HL-60 (cell line): ENCODE results near the gene KRTAP10-9.

Source experiments
- GABPA ChIP-seq: IDR thresholded peaks from 2 replicates; pipeline ENCODE4 v1.6.1; 2012; ENCODE audit warnings: low read depth
- POLR2AphosphoS5 ChIP-seq: IDR thresholded peaks from 2 replicates; pipeline ENCODE4 v1.6.1; 2012; ENCODE audit warnings: low read depth
- REST ChIP-seq: IDR thresholded peaks from 2 replicates; pipeline ENCODE4 v1.6.1; 2012; ENCODE audit warnings: low read depth; ENCODE audit not compliant: insufficient replicate concordance
- SPI1 ChIP-seq: IDR thresholded peaks from 2 replicates; pipeline ENCODE4 v1.6.1; 2012; ENCODE audit warnings: low read depth, mild to moderate bottlenecking, borderline replicate concordance
- TF ChIP-seq, protein P1 (sequence below): IDR thresholded peaks from one replicate; pipeline ENCODE4 v1.5.1; 2011; ENCODE audit warnings: low read length, control low read depth, inconsistent platforms; ENCODE audit not compliant: insufficient read depth

DNA sequence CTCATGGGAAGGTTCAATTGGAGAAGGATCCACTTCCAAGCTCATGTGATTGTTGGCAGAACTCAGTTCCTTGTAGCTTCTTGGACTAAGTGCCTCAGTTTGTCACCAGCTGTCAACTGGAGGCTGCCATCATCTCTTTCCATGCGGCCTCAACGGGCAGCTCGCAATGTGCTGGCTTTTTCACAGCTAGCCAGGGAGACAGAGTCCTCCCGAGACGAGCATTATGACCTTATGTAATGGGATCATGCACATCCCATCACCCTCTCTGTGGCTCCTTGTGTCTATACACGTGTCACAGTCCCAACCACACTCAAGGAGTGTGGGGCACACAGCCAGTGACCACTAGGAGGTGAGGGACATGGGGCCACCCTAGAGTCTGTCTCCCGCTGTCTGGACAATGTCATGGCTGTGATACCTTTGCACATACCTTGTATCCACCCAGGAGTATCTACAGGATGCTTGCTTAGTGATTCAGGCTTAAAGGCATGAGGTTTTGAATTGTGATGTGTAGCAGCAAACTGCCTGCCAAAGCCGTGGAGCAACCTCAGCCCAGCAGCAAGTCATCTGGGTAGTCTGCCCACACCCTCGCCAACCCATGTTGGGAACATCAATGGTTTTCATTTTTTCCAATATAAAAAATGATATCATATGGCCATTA lies 30.7 kb upstream of the KRTAP10-9 start:
- TF ChIP-seq, protein P1, sequence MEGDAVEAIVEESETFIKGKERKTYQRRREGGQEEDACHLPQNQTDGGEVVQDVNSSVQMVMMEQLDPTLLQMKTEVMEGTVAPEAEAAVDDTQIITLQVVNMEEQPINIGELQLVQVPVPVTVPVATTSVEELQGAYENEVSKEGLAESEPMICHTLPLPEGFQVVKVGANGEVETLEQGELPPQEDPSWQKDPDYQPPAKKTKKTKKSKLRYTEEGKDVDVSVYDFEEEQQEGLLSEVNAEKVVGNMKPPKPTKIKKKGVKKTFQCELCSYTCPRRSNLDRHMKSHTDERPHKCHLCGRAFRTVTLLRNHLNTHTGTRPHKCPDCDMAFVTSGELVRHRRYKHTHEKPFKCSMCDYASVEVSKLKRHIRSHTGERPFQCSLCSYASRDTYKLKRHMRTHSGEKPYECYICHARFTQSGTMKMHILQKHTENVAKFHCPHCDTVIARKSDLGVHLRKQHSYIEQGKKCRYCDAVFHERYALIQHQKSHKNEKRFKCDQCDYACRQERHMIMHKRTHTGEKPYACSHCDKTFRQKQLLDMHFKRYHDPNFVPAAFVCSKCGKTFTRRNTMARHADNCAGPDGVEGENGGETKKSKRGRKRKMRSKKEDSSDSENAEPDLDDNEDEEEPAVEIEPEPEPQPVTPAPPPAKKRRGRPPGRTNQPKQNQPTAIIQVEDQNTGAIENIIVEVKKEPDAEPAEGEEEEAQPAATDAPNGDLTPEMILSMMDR: no peak
- no peak for TF ChIP-seq POLR2AphosphoS5
- TF ChIP-seq REST: no peak
- TF ChIP-seq SPI1: no peak
- no peak for TF ChIP-seq GABPA
